ENCODE data around the gene SLIT2.

DNA sequence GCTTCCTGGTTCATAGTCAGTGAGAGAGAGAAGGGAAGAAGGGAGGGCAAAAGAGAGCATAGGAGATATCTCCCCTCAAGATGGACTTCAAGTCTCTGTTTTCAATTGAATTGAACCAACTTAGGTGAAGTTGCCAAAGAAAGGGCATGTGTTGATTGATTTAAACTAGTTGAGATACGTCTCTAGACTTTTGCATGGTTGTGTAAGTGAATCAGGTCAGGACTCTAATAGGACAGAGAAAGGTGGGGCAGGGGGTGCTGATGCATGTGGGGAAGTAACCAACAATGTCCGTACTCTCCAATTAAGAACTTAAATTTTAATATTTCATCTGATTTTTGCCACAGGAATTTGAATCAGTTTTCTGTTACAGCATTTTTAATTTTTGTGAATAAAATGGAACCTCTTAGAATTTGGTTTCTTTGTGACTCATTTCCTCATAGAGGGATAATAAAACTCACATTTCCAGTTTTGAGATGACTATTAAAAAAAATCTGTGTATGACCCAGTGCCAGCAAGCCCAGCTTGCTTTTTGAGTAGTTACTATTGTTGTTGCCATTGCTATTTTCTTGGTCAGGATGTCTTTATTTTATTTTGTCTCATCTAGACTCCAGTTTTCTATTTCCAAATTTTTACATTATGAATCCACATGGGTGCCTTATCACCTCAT, 37.3 kb downstream of the SLIT2 start:
- no peak for TF ChIP-seq EP300 (IDR thresholded peaks at IDR 0.05)
- TF ChIP-seq, protein P1, sequence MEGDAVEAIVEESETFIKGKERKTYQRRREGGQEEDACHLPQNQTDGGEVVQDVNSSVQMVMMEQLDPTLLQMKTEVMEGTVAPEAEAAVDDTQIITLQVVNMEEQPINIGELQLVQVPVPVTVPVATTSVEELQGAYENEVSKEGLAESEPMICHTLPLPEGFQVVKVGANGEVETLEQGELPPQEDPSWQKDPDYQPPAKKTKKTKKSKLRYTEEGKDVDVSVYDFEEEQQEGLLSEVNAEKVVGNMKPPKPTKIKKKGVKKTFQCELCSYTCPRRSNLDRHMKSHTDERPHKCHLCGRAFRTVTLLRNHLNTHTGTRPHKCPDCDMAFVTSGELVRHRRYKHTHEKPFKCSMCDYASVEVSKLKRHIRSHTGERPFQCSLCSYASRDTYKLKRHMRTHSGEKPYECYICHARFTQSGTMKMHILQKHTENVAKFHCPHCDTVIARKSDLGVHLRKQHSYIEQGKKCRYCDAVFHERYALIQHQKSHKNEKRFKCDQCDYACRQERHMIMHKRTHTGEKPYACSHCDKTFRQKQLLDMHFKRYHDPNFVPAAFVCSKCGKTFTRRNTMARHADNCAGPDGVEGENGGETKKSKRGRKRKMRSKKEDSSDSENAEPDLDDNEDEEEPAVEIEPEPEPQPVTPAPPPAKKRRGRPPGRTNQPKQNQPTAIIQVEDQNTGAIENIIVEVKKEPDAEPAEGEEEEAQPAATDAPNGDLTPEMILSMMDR (IDR thresholded peaks at IDR 0.05): no peak
